SK-N-SH treated with all-trans-retinoic acid at 6 μM for 48 hours (cell line): Measurements from ENCODE around the gene DST.

ENCODE experiments used
- ATAC-seq: fragments of 200-7000 bp; cut with Tn5 transposase; 3 replicates; pipeline ENCODE4 v1.9.1; 2020; ENCODE audit warnings: mild to moderate bottlenecking, moderate library complexity
- ARNTL ChIP-seq: fragments of 450-650 bp; formaldehyde crosslinking; IDR thresholded peaks from 2 replicates; pipeline ENCODE4 v1.5.0; 2020; ENCODE audit warnings: low read depth, mild to moderate bottlenecking, moderate library complexity, borderline replicate concordance
- CSDC2 ChIP-seq: fragments of 250-450 bp; sonication (Bioruptor Pico); IDR thresholded peaks from 2 replicates; pipeline ENCODE4 v1.5.0; 2020; ENCODE audit warnings: mild to moderate bottlenecking, moderate library complexity
- ESRRG ChIP-seq: fragments of 250-450 bp; sonication (Bioruptor Pico); IDR thresholded peaks from 2 replicates; pipeline ENCODE4 v1.6.1; 2021; ENCODE audit warnings: mild to moderate bottlenecking
- GLIS3 ChIP-seq: fragments of 250-450 bp; sonication (Bioruptor Pico); IDR thresholded peaks from 2 replicates; pipeline ENCODE4 v1.5.0; 2020; ENCODE audit warnings: mild to moderate bottlenecking, moderate library complexity
- OSR1 ChIP-seq: fragments of 250-450 bp; sonication (Bioruptor Pico); IDR thresholded peaks from 2 replicates; pipeline ENCODE4 v1.8.0; 2022; ENCODE audit warnings: moderate library complexity, mild to moderate bottlenecking, inconsistent platforms
- PPARA ChIP-seq: fragments of 250-450 bp; sonication (Bioruptor Pico); IDR thresholded peaks from 2 replicates; pipeline ENCODE4 v1.5.0; 2020; ENCODE audit warnings: mild to moderate bottlenecking, borderline replicate concordance
- RARB ChIP-seq: fragments of 250-450 bp; sonication (Bioruptor Pico); IDR thresholded peaks from 2 replicates; pipeline ENCODE4 v1.8.0; 2021; ENCODE audit warnings: mild to moderate bottlenecking, moderate library complexity
- SNAI2 ChIP-seq: fragments of 250-450 bp; sonication (Bioruptor Pico); IDR thresholded peaks from 2 replicates; pipeline ENCODE4 v1.5.0; 2020; ENCODE audit warnings: mild to moderate bottlenecking, moderate library complexity
- TCF4 ChIP-seq: fragments of 250-450 bp; sonication (Bioruptor Pico); IDR thresholded peaks from 2 replicates; pipeline ENCODE4 v1.8.0; 2021; ENCODE audit warnings: mild to moderate bottlenecking, moderate library complexity, borderline replicate concordance
- TOX ChIP-seq: fragments of 250-450 bp; sonication (Bioruptor Pico); IDR thresholded peaks from 2 replicates; pipeline ENCODE4 v1.8.0; 2021; ENCODE audit warnings: mild to moderate bottlenecking, moderate library complexity, borderline replicate concordance
- ZC3H10 ChIP-seq: fragments of 250-450 bp; sonication (Bioruptor Pico); IDR thresholded peaks from 2 replicates; pipeline ENCODE4 v1.5.1; 2021; ENCODE audit warnings: mild to moderate bottlenecking, moderate library complexity
- ZNF565 ChIP-seq: fragments of 450-650 bp; formaldehyde crosslinking; conservative IDR thresholded peaks from 2 replicates; pipeline ENCODE4 v1.5.0; 2020; ENCODE audit warnings: low read depth, mild to moderate bottlenecking, moderate library complexity
- ZNF70 ChIP-seq: fragments of 450-650 bp; formaldehyde crosslinking; IDR thresholded peaks from 2 replicates; pipeline ENCODE4 v1.5.0; 2020; ENCODE audit warnings: mild to moderate bottlenecking, moderate library complexity
- TF ChIP-seq, protein P1 (sequence below): fragments of 250-450 bp; sonication (Bioruptor Pico); IDR thresholded peaks from 2 replicates; pipeline ENCODE4 v1.5.1; 2020; ENCODE audit warnings: low read depth, mild to moderate bottlenecking, moderate library complexity
- TF ChIP-seq, protein P2 (sequence below): fragments of 250-450 bp; sonication (Bioruptor Pico); IDR thresholded peaks from 2 replicates; pipeline ENCODE4 v1.5.1; 2021; ENCODE audit warnings: mild to moderate bottlenecking, moderate library complexity
- TF ChIP-seq, protein P3 (sequence below): fragments of 250-450 bp; sonication (Bioruptor Pico); IDR thresholded peaks from 2 replicates; pipeline ENCODE4 v1.5.0; 2020; ENCODE audit warnings: mild to moderate bottlenecking, moderate library complexity
- TF ChIP-seq, protein P4 (sequence below): fragments of 250-450 bp; sonication (Bioruptor Pico); IDR thresholded peaks from 2 replicates; pipeline ENCODE4 v1.8.0; 2020; ENCODE audit warnings: mild to moderate bottlenecking, moderate library complexity, borderline replicate concordance

Gene DST

DNA sequence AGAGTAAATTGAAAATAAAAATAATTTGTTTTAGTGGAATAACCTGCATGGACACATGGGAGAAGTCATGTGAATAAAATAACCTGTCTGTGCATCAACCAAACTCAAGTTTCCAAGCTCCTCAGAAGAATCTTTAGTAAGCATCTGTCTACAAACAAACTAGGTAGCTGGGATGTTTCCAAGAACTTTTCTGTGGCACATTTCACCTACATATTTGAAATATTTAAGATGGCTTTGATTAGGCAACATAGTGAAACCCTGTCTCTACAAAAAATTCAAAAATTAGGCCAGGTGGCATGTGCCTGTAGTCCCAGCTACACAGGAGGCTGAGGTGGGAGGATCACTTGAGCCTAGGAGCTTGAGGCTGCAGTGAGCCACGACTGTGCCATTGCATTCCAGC, 168.2 kb downstream of the DST start (continued):
- TF ChIP-seq, protein P1, sequence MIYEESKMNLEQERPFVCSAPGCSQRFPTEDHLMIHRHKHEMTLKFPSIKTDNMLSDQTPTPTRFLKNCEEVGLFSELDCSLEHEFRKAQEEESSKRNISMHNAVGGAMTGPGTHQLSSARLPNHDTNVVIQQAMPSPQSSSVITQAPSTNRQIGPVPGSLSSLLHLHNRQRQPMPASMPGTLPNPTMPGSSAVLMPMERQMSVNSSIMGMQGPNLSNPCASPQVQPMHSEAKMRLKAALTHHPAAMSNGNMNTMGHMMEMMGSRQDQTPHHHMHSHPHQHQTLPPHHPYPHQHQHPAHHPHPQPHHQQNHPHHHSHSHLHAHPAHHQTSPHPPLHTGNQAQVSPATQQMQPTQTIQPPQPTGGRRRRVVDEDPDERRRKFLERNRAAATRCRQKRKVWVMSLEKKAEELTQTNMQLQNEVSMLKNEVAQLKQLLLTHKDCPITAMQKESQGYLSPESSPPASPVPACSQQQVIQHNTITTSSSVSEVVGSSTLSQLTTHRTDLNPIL, result no peak
- TF ChIP-seq TCF4 (CRISPR knock-in tag) (no peak), ZNF70 (CRISPR knock-in tag) (no peak)

DNA sequence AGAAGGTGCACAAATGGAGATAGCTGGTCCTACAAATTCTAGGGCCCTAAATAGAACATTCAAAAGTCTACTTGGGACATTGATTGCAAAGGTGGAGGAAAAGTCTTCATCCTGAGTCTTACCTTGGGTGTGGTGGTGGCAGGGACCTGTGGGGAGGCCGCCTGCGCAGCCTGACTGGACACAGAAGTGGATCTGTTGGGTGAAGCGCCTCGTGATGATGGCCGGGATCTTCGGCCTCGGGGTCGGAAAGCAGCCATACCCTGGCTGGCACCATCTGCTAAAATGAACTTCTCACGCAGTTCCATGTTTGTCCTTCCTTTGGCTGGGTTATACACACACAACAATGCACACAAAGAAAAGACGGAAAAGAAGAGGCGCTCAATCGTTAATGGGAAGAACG, 179.2 kb downstream of the DST start:
- no peak for ATAC-seq
- no peak for TF ChIP-seq ZC3H10 (CRISPR knock-in tag)
- no peak for TF ChIP-seq RARB (CRISPR knock-in tag)

DNA sequence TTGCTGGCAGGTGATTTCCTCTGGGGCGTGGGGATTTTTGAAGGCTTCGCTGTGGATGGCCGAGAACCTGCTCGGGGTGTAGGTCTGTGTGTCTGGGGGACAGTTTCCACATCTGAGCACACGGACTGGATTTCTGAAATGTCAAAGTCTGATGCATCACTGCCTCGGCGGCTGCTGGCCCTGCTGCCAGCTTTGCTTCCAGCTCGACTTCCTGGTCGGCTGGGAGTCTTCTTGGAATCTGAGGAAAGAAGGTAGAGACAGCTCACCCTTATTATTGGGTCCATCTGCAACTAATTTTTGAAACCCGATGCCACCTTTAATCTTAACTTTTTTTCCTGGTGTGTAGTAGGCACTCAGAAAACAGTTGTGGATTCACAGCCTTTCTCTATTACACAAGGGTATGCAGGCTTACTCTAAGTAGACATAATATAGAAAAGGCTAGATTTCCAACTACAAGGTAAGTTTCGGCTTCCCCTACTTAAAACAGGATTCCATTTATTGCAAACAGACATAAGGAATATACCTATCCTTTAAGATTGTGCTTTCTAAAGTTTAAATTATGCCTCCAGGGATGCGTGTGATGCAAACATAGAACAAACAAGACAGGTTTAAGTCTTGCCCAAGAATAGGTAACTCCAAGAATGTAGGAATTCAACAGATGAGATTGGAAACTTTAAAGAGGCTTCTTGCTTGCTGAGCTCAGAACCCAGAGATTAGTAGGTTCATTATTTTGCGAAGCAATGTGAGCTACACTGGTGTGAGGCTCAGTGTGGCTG, 183.5 kb downstream of the DST start:
- ATAC-seq, result peak; percentile 82
- TF ChIP-seq ZNF565 (CRISPR knock-in tag) (no peak), GLIS3 (CRISPR knock-in tag) (no peak), ZC3H10 (CRISPR knock-in tag) (no peak), TCF4 (CRISPR knock-in tag) (no peak), SNAI2 (CRISPR knock-in tag) (no peak), ARNTL (no peak), CSDC2 (CRISPR knock-in tag) (no peak)

DNA sequence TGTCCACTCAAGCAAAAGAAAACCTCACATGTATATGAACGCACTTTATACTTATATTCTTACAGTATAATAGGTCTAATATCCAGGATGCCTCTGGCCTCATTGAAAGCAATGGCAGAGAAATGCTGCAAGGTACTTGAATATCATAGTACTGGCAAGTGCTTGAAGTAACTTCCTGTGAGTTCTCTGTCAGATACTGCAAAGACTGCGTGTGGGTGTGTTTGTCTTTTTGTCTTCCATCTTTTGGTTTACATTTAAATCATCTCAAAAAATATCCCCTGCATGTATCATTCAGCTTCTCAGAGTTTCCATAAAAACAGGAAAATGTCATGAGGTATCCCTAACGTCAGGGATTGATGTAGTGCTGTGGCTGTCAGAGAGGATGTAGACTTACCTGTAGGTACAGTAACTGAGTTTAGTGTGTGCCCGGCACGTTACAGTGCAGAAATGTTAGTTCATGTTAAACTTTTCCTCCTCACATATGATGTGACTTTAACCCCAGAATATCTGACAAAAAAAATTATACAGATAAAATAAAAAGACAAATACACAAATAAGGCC, 184.3 kb downstream of the DST start:
- no peak for ATAC-seq
- TF ChIP-seq, protein P2, sequence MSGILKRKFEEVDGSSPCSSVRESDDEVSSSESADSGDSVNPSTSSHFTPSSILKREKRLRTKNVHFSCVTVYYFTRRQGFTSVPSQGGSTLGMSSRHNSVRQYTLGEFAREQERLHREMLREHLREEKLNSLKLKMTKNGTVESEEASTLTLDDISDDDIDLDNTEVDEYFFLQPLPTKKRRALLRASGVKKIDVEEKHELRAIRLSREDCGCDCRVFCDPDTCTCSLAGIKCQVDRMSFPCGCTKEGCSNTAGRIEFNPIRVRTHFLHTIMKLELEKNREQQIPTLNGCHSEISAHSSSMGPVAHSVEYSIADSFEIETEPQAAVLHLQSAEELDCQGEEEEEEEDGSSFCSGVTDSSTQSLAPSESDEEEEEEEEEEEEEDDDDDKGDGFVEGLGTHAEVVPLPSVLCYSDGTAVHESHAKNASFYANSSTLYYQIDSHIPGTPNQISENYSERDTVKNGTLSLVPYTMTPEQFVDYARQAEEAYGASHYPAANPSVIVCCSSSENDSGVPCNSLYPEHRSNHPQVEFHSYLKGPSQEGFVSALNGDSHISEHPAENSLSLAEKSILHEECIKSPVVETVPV, result no peak
- TF ChIP-seq TCF4 (CRISPR knock-in tag) (no peak), PPARA (CRISPR knock-in tag) (no peak), OSR1 (CRISPR knock-in tag) (no peak), ARNTL (no peak), ZC3H10 (CRISPR knock-in tag) (no peak), ESRRG (no peak), TOX (no peak), ZNF565 (CRISPR knock-in tag) (no peak)
- TF ChIP-seq, protein P3, sequence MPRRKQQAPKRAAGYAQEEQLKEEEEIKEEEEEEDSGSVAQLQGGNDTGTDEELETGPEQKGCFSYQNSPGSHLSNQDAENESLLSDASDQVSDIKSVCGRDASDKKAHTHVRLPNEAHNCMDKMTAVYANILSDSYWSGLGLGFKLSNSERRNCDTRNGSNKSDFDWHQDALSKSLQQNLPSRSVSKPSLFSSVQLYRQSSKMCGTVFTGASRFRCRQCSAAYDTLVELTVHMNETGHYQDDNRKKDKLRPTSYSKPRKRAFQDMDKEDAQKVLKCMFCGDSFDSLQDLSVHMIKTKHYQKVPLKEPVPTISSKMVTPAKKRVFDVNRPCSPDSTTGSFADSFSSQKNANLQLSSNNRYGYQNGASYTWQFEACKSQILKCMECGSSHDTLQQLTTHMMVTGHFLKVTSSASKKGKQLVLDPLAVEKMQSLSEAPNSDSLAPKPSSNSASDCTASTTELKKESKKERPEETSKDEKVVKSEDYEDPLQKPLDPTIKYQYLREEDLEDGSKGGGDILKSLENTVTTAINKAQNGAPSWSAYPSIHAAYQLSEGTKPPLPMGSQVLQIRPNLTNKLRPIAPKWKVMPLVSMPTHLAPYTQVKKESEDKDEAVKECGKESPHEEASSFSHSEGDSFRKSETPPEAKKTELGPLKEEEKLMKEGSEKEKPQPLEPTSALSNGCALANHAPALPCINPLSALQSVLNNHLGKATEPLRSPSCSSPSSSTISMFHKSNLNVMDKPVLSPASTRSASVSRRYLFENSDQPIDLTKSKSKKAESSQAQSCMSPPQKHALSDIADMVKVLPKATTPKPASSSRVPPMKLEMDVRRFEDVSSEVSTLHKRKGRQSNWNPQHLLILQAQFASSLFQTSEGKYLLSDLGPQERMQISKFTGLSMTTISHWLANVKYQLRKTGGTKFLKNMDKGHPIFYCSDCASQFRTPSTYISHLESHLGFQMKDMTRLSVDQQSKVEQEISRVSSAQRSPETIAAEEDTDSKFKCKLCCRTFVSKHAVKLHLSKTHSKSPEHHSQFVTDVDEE, result no peak
- TF ChIP-seq, protein P4, sequence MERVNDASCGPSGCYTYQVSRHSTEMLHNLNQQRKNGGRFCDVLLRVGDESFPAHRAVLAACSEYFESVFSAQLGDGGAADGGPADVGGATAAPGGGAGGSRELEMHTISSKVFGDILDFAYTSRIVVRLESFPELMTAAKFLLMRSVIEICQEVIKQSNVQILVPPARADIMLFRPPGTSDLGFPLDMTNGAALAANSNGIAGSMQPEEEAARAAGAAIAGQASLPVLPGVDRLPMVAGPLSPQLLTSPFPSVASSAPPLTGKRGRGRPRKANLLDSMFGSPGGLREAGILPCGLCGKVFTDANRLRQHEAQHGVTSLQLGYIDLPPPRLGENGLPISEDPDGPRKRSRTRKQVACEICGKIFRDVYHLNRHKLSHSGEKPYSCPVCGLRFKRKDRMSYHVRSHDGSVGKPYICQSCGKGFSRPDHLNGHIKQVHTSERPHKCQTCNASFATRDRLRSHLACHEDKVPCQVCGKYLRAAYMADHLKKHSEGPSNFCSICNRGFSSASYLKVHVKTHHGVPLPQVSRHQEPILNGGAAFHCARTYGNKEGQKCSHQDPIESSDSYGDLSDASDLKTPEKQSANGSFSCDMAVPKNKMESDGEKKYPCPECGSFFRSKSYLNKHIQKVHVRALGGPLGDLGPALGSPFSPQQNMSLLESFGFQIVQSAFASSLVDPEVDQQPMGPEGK (CRISPR knock-in tag), result no peak
- TF ChIP-seq, protein P1, result no peak
